ENCODE measurements around the gene AFG3L2. TPM values are rescaled to one million over a fixed set of nuclear protein-coding genes. Genes with fewer than 3 reads are reported as not detected.

The AFG3L2 gene
- total RNA-seq, 1 experiment from 2014 or later: 66.7 TPM

DNA sequence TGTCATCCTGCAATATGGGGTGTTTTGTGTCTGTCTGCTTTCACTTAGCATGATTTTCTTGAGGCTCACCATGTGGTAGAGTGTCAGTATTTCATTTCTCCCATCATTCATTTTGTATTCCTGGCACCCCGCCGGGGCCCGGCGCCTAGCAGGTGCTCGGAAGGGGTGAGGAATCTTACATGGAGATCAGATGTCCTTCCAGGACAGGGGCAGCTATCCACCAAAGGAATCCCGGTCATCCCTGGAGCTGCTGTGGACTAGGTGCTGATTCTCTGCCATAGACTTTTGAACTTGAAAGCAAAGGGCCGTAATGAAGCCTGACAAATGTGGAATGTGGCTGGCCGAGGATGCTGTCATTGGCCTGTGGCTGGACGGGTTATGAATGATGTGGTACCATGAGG, 33.1 kb upstream of the AFG3L2 start:
- Histone ChIP-seq H3K4me1 (ENCODE audit: control insufficient read depth in 1 of 2, insufficient read depth in 2 of 2, low read length in 2 of 2) (peaks cover 7 to 26% of the 10 kb centered on the region in 2 experiments; a peak in 2 of 4 replicates), H4K20me1 (ENCODE audit: insufficient read depth) (no peaks in the 10 kb centered on the region), H3K4me3 (replicated peaks in 1 of 2; ENCODE audit: low read depth in 1 of 2, low read length in 2 of 2) (no peak overlapping the region), H3K9me3 (ENCODE audit: control insufficient read depth in 1 of 2, insufficient read depth in 1 of 2, low read depth in 1 of 2, low read length in 2 of 2) (no peaks in the 10 kb centered on the region), H3K79me2 (ENCODE audit: insufficient read depth, low read length) (peaks cover 46% of the 10 kb centered on the region), H3K27me3 (ENCODE audit: insufficient read depth, low read length) (peaks cover 14% of the 10 kb centered on the region; the same call in 1 of the 2 replicates), H3K9me2 (ENCODE audit: insufficient read depth) (no peaks in the 10 kb centered on the region), H3K4me2 (ENCODE audit: low read length) (no peak overlapping the region), H3K9ac (ENCODE audit: low read length) (no peak overlapping the region), H3K36me3 (ENCODE audit: control insufficient read depth in 1 of 2, insufficient read depth in 2 of 2, low read length in 2 of 2) (no peaks in the 10 kb centered on the region), H3K27ac (ENCODE audit: low read depth, low read length) (no peak overlapping the region), H2AFZ (ENCODE audit: low read depth, low read length, poor library complexity, severe bottlenecking) (no peak overlapping the region)
- no TSS peak for BruUV-seq (replicated peaks)
- DNase-seq (ENCODE audit: low read depth, low spot score): no peak
- no peak for ATAC-seq
- RAD21 ChIA-PET (ENCODE audit: low non-redundant PET in 1 of 2, low total read pairs in 2 of 2, uncharacterized antibody in 2 of 2, unreplicated experiment in 2 of 2): no interaction called here
- intact Hi-C loops (cut with micrococcal nuclease): no loop called here
- TF ChIP-seq SRF (IDR thresholded peaks at IDR 0.05; ENCODE audit: low read depth) (no peak), EZH2 (IDR thresholded peaks at IDR 0.05) (no peak)
- POLR2A ChIA-PET: no interaction called here
- CTCF ChIA-PET: no interaction called here

DNA sequence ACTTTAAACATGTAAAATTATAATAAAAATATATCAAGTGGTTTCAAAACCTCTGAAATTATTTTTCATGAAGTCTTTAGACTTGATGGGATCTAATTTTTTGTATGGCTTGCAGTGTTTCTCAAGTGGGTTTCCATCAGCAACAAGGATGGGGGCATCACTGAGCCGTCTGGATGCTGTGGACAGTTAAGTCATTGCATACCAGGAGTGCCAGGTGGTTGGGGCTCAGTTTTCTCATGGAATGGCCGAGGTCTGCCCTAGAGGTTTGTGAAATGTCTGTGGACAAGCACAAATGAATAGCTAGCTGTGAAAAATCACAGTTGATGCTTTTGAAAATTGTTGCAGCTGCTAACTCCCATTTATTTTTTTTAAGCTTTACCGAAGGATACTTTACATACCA, 32.4 kb upstream of the AFG3L2 start:
- intact Hi-C loops (cut with micrococcal nuclease): loop anchor here (5.0 kb wide), 1 partner anchor 538 kb away; the partner anchor contains the start of gene SEH1L
- no peak overlapping the region for H3K9ac ChIP-seq (ENCODE audit: low read length)
- CTCF ChIA-PET: no interaction called here
- H3K27ac ChIP-seq (ENCODE audit: low read depth, low read length): no peak overlapping the region
- no peak overlapping the region for H3K4me3 ChIP-seq (replicated peaks in 1 of 2; ENCODE audit: low read depth in 1 of 2, low read length in 2 of 2)
- BruUV-seq (replicated peaks): no TSS peak
- H2AFZ ChIP-seq (ENCODE audit: low read depth, low read length, poor library complexity, severe bottlenecking): no peak overlapping the region
- H3K27me3 ChIP-seq (ENCODE audit: insufficient read depth, low read length): peaks cover 17% of the 10 kb centered on the region; the same call in 1 of the 2 replicates
- no peaks in the 10 kb centered on the region for H3K9me2 ChIP-seq (ENCODE audit: insufficient read depth)
- H3K79me2 ChIP-seq (ENCODE audit: insufficient read depth, low read length): peaks cover 46% of the 10 kb centered on the region
- H3K4me1 ChIP-seq (ENCODE audit: control insufficient read depth in 1 of 2, insufficient read depth in 2 of 2, low read length in 2 of 2): peaks cover 7 to 26% of the 10 kb centered on the region in 2 experiments; a peak in 2 of 4 replicates
- peak overlapping the region; percentile 95; the same call in 1 of the 2 replicates for H3K4me2 ChIP-seq (ENCODE audit: low read length)
- POLR2A ChIA-PET: no interaction called here
- TF ChIP-seq CTCF (IDR thresholded peaks at IDR 0.05 in 2 of 3, conservative IDR thresholded peaks at IDR 0.05 in 1 of 3; ENCODE audit: borderline replicate concordance in 1 of 3, insufficient read depth in 1 of 3, low read depth in 2 of 3, low read length in 2 of 3) (no peak), YY1 (IDR thresholded peaks at IDR 0.05; ENCODE audit: extremely low read depth, insufficient replicate concordance, low read depth, low read length) (no peak), POLR2AphosphoS5 (IDR thresholded peaks at IDR 0.05; ENCODE audit: low read depth, low read length) (no peak)
- TF ChIP-seq, protein P1, sequence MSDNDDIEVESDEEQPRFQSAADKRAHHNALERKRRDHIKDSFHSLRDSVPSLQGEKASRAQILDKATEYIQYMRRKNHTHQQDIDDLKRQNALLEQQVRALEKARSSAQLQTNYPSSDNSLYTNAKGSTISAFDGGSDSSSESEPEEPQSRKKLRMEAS (IDR thresholded peaks at IDR 0.05): no peak
- no peak for ATAC-seq
- H3K9me3 ChIP-seq (ENCODE audit: control insufficient read depth in 1 of 2, insufficient read depth in 1 of 2, low read depth in 1 of 2, low read length in 2 of 2): no peaks in the 10 kb centered on the region
- no peaks in the 10 kb centered on the region for H3K36me3 ChIP-seq (ENCODE audit: control insufficient read depth in 1 of 2, insufficient read depth in 2 of 2, low read length in 2 of 2)
- no peaks in the 10 kb centered on the region for H4K20me1 ChIP-seq (ENCODE audit: insufficient read depth)
- RAD21 ChIA-PET (ENCODE audit: low non-redundant PET in 1 of 2, low total read pairs in 2 of 2, uncharacterized antibody in 2 of 2, unreplicated experiment in 2 of 2): no interaction called here
- DNase-seq (ENCODE audit: low read depth, low spot score): no peak

Measured in HCT116 (cell line).